NCI-H2227 treated with DMSO at 0.1 percent for 48 hours (cell line): ENCODE measurements around the gene KDM4C.
"Not testable (repeated sequence)": the region's sequence is repeated elsewhere in the genome, so short reads cannot be mapped to it uniquely, and the experiment has no call there.

Source experiments
- DNase-seq: peaks from one replicate; lab custom pipeline; 2025; lab: John Stamatoyannopoulos, UW

KDM4C gene

DNA sequence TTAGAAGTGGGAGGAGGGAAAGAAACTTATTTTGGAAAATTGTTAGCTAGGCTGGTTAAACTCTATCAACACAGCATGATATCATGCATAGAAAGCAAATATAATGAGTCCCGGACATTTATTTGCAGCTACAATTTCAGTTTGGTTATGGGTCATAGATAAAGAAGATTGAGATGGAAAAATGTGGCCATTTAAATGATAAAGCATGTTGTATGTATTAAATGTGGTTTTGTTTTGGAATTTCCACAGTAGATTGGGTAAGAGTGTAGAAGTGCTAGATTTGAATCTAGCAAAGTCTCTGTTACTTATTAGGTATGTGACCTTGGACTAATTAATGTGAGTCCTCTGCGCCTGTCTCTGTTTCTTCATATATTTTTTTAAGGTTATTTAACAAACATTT lies 217.4 kb downstream of the KDM4C start:
- DNase-seq, result no peak

DNA sequence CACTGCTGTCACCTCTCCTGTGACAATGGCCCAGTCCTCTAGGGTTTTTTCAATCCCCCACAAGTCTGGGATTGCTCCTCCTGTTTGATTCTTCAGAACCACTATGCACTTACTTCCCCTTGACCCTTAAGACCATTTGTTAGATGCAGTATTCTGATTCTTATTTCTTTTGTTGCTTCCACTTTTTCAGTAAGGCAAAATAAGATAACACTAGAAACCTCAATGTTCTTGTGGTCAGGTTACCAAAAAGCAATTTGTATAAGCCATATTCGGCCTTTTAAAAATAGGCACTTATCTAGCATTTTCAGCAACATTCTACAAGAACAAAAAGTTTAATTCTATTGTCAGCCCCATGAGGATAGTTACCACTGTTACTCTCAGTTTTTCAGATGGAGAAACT lies 220.0 kb downstream of the KDM4C start:
- DNase-seq, result no peak

DNA sequence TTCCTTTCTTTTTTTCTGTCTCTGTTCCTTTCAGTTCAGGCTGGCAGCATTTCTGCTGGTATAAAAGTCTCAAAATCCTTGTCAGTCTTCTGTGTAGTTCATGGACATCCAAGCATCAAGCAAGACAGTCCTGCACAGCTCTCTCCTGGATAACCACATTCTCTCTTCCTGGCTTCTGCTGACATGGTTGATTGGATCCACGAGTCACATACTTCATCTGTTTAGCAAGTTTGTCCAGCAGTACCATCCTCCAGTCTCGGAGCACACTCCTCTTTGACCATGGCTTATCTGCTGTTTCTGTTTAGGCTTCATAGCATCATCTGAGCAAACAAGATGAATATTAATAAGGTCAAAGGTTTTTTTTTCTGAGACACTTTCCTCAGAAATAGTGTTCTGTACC lies 220.8 kb downstream of the KDM4C start:
- no peak for DNase-seq

DNA sequence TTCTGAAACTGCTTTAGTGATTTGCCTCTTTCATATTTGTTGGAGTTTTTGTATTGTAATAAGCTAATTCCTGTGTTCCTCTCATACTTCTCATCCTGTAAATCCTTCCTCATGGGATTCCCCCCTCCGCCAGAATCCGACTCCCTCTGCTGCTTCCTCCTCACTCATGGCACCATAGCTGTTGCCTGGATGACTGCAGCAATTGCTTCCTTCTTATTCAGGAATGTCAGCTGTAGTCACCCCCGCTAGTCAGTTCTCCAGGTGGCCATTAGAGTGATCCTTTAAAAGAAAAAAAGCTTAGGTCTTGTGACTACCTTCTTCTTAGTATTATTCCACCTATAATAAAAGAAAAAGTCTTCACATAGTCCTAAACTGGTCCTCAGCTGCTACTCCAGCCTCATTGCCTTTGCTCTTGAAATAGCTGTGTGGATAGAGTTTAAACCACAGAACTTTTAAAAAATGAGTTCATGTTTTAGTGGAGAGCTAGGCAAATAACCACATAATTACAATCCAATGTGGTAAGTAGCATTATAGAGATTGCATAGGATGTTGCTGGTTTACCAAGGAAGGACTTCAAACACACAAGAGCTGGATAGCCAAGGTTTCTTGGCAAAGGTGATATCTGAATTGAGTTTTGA lies 227.3 kb downstream of the KDM4C start:
- DNase-seq, result no peak

DNA sequence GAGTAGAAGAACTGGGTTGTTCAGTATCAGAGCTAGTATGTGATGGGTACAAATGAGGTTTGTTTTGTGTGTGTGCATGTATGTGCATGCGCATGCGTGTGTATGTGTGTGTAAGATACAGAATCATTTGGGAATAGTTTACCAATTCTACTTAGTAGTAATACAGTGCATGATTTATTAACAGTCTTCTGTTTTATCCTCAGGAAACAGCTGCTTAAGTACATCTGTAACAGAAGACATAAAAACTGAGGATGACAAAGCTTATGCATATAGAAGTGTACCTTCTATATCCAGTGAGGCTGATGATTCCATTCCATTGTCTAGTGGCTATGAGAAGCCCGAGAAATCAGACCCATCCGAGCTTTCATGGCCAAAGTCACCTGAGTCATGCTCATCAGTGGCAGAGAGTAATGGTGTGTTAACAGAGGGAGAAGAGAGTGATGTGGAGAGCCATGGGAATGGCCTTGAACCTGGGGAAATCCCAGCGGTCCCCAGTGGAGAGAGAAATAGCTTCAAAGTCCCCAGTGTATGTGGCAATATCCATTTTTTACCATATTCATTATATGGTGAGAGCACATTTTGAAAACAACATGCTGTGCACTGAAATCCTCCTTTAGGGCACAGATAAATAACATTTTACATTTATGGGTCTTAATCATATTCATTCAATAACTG lies 228.5 kb downstream of the KDM4C start:
- DNase-seq, result no peak

DNA sequence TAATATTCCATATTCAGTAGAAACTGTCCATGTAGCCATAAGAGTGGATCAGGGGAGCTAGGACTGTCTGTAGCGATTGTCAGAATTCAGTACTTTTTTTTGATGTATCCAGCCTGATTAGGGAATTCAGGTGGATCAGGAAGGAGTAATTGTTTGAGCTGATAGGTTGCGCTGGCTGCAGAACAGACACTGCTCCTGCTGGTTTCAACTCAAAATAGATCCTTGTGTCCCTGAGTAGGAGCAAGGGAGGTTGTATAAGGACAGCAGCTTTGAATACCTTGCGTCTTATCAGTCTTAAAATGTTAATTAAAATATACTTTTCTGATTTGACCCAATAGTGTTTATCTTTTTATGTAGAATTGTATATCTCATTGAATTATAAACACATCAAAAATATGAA lies 229.6 kb downstream of the KDM4C start:
- DNase-seq, result no peak

DNA sequence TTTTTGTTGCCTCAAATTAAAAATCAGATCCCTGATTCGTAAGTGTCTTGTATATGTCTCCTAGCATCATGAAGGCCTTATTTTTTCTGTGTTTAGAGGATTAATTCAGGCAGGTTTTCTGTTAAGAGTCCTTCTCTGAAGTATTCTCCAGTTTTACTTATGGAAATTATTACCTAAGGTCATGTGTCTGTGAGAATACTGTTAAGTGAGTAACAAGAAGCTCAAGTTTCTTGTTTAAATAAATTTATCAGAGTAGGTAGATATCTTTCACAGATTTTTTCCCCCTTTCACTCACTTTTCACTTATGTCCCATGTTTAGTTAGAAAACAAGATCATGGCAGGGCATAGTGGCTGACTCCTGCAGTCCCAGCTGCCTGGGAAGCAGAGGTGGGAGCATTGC lies 233.6 kb downstream of the KDM4C start:
- DNase-seq, result no peak

DNA sequence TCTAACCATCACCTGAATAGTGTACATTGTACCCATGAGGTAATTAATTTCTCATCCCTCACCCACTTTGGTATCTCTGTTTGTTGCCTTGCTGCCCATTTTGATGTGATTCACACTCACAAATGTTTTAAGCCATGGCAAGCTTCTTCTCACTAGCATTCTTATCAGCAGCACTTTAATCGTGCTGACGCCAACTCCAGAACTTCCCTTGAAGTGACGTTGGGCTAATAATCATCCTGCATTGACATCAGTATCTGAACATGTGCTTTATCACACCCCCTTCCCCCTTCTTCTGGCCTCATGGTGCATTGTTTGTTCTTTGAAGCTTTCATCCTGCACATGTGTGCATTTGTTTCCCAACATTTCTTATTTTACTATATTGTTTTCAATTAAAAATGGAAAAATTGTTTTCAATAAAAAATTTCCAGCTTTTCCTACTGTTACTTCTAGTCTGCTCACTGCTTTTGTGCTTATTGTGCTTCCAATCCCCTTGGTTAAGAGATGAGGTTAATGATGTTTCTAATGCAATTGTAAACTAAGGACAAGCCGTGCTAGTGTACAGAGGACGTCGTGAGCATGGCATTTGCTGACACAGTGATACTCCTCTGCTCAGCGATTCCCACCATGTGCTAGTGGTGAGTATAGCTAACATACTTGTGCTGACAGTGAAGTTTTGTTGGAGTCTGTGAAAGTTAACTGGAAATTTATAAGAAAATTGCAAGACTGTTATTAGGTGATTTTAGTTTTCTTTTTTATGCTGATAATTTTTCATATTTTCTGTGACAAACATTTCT lies 238.5 kb downstream of the KDM4C start:
- no peak for DNase-seq

DNA sequence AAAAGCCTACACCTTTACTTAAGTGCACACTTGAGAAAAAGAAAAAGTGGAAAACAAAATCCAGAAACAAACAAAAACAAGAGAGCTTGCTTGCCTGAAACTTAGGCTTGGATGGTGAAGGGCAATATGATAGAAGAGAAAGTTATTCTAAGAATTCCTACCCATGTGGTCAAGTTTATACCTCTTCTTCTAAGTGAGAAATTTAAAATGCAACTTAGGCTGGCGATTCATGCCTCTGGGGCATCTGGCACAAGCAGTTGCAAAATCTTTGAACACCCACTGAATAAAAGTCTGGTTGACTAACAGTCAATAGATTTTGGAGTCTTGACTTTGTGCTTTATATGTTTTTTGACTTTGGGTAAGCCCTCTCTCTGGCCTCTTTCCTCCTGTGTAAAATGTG lies 239.6 kb downstream of the KDM4C start:
- DNase-seq, result no peak

DNA sequence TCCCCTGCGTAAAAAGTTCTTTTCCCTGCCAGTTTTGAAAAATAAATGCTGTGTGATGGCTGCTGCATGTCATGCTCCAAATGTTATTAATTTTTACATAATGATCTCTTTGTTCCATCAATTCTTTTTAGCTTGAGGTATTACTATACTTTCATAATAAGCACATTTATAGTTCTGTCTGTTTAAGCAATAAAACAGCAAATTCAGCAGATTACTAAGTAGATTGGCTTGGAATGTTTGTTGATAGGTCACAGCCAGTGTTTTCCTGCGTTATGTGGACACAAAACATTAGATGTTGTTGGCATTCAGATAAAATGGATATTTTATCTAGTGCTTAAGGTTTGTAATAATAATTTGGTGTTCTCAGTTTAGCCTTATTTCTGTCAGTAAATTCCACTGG lies 242.0 kb downstream of the KDM4C start:
- DNase-seq, result no peak

DNA sequence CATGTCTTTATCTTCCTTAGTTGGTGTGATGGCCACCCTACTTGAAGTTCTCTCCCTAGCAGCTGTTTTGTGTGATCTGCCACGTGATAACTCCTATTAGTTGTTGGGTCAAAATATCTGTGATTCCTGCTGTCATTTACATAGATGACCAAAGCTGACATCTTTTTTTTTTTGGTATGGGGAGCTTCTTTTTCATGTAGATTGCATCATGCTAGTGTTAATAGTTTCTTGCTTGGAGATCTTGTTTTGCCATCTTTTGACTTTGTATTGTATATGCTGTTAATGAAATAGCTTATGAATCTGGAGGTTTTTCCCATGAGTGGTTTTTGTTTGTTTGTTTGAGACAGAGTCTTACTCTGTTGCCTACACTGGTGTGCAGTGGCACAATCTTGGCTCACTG lies 243.8 kb downstream of the KDM4C start:
- DNase-seq, result no peak

DNA sequence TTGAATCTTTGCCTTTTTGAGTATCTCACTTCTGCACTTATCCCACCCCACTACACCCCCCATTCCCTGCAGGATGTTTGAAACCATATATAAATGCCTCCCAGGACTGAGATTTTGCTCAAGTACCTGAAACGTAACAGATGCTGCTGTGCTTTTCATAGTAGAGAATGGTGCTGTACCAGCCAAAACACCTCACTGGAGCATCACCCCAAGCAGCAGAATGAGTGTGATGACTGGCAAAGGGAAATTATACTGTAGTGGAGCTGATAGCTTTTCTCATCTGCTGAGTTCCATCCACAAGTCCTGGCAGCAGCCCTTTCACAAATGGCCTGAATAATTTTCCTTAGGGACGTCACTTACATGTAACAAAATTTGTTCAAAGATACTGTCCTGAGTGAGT lies 246.1 kb downstream of the KDM4C start:
- DNase-seq, result no peak

DNA sequence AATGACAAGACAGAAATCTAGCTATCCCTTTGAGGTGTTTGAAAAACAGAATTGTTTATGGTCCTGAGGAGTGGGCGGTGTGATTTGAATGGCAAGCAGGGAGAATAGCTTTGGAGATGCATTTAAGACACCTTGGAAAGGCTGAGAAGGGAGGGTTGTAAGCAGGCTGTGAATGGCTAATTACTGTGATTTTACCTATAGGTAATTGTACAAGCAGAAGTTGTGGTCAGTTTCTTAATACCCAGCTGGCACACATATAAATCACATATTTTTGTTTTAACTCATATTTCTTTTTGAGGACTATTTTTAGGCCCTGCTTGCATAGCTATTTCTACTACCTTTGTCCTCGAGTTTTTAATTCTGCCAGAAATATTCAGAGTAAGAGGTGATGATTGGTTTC lies 248.6 kb downstream of the KDM4C start:
- DNase-seq, result no peak

DNA sequence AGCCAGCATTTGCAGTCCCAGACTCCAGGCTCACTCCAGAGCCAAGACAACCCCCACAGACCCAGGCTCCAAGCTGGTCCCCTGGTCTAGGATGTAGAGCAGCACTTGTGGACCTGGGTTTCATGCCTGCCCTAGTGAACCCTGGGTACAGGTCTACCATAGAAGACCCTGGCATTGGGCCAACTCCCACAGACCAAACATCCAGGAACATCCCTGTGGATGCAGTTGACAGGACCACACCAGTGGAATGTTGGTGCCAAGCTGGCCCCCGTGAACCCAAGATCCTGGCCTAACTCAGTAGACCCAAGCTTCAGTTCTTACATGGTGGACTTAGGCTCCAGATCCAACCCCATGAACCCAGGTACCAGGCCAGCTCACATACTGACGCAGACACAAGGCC lies 250.6 kb downstream of the KDM4C start:
- DNase-seq, result no peak

DNA sequence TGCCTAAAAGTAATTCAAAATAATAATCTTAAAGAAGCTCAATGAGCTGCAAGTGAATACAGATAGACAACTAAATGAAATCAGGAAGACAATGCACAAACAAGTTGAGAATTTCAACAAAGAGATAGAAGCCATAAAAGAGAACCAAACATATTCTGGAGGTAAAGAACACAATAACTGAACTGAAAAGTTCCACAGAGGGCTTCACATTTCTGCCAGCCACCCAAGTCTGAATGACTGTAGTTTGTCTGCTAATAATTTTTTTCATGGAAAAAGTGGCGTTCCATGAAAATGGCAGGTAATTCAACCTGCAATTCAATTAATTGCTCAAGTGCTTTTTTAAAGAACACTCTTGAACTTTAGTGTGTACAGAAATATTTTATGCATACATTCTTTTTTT lies 251.3 kb downstream of the KDM4C start:
- no peak for DNase-seq

DNA sequence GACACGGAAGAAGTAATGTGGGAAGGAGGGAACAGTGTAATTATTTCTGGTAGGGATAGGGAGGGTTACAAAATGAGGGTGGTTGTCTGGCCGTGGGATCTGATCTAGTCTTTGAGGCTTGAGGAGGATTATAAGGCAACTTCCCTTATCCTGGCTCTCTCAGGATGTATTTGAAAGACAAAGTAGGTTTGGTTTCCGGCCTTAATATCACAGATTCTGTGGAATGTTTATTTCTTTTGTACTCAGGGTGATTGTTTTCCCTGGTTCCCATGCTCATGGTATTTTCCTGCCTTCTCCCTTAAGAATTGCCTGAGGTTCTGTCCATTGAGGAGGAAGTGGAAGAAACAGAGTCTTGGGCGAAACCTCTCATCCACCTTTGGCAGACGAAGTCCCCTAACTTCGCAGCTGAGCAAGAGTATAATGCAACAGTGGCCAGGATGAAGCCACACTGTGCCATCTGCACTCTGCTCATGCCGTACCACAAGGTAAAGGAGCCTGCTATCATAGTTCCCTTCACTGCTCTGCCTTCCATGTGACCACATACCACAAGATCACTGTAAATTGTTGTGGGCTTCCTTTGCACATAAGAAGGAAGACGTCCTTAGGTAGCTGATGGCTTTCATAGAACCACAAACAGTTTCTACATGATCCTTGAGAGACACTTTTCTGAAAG lies 253.8 kb downstream of the KDM4C start:
- no peak for DNase-seq

DNA sequence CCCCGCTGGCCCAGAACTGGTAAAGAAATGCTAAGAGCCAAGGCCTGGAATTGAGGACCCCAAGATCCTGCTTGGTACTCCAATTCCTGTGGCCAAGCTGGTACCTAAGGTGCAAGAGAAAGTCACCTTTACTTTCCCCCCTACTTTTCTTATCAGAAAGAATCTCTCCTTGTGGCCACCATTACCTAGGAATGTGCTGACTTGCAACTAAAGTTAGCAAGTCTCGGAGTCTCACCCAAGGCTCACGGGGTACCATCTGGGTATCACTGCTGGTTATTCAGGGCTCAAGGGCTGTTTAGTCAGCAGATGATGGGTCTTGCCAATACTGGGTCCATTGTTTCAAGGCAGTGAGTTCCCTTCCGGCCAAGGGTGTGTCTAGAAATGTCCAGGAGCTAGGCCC lies 270.2 kb downstream of the KDM4C start:
- DNase-seq, result no peak

DNA sequence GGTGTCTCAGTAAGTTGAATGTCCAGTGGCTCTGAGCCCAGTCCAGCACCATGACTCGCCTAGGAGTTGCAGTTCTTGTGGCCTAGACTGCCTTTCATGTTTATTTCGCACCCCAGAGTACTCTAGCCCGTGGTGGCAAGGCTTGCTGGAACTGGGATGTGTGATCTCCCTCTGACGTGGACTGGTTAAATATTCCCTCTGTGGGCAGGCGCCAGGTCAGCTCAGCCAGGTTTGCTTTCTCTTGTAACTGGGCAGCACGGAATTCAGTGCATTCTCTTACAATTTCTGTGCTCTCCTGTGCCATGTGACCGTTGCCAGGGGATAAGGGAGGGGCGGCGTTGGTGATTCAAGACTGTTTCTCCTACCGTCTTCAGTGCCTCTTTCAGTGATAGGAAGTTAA lies 270.8 kb downstream of the KDM4C start:
- DNase-seq, result no peak

DNA sequence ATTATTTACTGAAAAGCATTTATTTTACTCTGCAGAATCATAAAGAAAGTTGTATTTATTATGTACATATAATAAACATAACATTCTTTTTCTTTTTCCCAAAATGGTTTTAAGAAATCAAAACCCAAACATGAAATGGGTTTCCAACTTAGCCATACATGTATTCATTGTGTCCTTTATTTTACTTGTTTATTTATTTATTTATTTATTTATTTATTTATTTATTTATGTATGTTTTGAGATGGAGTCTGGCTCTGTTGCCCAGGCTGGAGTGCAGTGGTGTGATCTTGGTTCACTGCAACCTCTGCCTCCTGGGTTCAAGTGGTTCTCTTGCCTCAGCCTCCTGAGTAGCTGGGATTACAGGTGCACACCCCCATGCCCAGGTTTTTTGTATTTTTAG lies 273.2 kb downstream of the KDM4C start:
- DNase-seq, result not testable (repeated sequence)

DNA sequence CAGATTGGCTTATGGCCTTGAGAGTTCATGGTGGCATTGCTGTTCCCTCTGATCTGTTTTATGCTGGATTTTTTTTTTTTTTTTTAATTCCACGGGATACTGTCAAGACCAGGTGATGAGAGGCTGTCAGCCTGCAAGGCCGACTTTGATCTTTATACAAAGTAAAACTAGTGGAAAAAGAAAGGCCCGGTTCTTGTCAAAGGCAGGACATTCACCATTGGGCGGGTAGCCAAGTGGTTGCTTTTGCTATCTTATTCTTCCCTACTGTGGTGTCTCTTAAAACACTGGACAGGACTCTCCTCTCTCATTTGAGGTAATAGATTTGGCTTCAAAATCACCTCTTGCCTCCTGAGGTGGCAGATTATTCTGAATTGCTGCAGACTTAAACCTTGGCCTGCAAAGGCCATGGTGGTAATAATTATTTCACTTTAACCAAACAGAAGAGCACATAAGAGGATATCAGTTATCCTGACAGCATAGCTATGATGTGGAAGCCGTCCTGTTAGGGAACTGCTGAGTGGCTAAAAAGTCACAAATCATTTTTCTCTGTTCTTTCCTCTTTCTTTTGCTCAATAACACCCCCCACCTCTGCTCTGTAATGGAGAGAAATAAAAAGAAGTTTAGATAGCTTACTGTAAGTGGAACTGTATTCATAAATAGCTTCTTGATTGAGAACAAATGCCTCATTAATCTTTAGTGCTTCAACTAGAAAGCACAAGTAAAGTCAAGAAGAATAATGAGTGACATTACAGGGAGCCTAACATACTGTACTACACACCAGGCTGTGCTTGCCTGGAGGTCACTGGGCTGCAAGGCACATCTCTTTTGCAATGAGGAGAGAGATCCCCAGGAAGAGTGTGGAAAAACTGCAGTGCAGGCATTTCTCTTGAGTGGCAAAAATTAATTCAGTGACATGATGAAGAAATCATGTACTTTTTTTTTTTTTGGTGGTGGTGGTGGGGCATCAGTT lies 275.6 kb downstream of the KDM4C start:
- DNase-seq, result peak; percentile 57

DNA sequence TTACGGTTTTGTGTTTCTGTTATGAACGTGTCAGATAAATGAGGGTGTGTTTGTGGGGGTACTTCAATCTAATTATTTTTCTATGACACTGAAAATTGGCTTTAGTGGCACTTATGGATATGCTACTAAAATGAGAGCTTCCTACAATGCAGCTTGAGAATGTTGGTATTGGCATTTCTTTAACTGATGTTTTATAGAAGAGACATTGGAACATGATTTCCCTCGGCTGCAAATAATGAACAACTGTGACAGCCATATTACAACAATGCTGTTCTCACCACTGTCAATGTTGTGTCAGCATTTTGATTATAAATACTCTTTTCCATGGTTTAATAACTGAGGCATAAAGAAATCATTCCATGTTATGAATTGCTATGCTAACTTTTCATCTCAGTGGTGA lies 279.4 kb downstream of the KDM4C start:
- DNase-seq, result no peak

DNA sequence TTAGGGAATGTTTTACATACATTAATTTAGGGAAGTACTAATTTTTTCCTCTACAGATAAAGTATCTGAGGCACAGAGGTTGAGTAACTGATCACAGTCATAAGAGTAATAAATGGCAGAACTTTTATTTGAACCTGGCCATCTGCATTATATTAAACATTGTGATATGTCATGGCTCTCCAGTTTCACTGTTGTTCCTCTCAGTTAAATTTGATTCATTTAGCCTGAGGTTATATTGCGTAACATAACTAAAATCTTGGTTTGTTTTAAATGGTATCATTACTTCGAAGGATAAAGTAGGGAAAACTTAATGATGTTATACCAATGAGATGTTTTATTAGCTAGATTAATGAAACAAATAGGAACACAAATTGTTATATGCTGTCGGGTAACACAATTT lies 284.4 kb downstream of the KDM4C start:
- no peak for DNase-seq
